Left lung (tissue), 10 donors: Measurements from ENCODE around the gene DVL1. TPM values are rescaled to one million over a fixed set of nuclear protein-coding genes. Genes with fewer than 3 reads are reported as not detected.
A peak's percentile ranks its signal among the peaks of the same experiment; 100 is the strongest.

Source experiments
- ATAC-seq: fragments of 200-7000 bp; cut with Tn5 transposase; one replicate; pipeline ENCODE4 v1.9.1; 2020; ENCODE audit warnings: moderate library complexity
- DNase-seq, 4 donors: peaks; one replicate each; pipeline ENCODE4 v3.0.0-alpha.2; 2013 to 2020
- H3K27ac ChIP-seq, 2 donors: fragments of 200-600 bp; sonication (generic) in 1 of 2; one replicate each; pipeline versions ENCODE4 v1.5.0 to v1.8.0; 2020 to 2021
- H3K27me3 ChIP-seq, 2 donors: fragments of 200-600 bp; sonication (generic) in 1 of 2; one replicate each; pipeline versions ENCODE4 v1.5.0 to v1.8.0; 2020 to 2021
- H3K36me3 ChIP-seq, 2 donors: fragments of 200-600 bp; sonication (generic) in 1 of 2; one replicate each; pipeline versions ENCODE4 v1.5.0 to v1.8.0; 2020 to 2021
- H3K4me1 ChIP-seq, 2 donors: fragments of 200-600 bp; one replicate each; pipeline ENCODE4 v1.8.0; 2021
- H3K4me3 ChIP-seq, 2 donors: fragments of 200-600 bp; sonication (generic) in 1 of 2; one replicate each; pipeline versions ENCODE4 v1.5.0 to v1.8.0; 2020 to 2021; ENCODE audit warnings: mild to moderate bottlenecking in 1 of 2
- H3K9me3 ChIP-seq, 2 donors: fragments of 200-600 bp; sonication (generic) in 1 of 2; one replicate each; pipeline versions ENCODE4 v1.5.0 to v1.8.0; 2020 to 2021
- CTCF ChIP-seq, 2 donors: fragments of 200-600 bp; sonication (generic) in 1 of 2; IDR thresholded peaks; one replicate each; pipeline versions ENCODE4 v1.5.0 to v1.8.0; 2021; ENCODE audit warnings: antibody characterized with exemption in 2 of 2
- intact Hi-C, 2 donors: fragments of 100-400 bp; cut with DNase I; formaldehyde crosslinking; loops; one replicate each; pipeline versions ENCODE4 v1.11.2 to v1.14.2; 2022
- polyA plus RNA-seq, 6 donors: library from polyadenylated mRNA; unstranded; fragments of 120-200 nt; gene quantifications; one replicate each; pipeline ENCODE4 v1.2.1, GENCODE V29; 2013; ENCODE audit not compliant: insufficient read length in 6 of 6
- total RNA-seq, 2 donors: library from RNA; stranded (reverse); fragmentation: NEBNext Ultra II Directional; extraction: Animal tissue kit (Norgen Biotek cat#: 25700); gene quantifications; one replicate each; pipeline ENCODE4 v1.2.1, GENCODE V29; 2021
- donor health status: DM: no; HTN: yes; CAD: no.
- donor health status: DM: no; HTN: no; CAD: no.

The DVL1 gene
- total and polyA plus RNA-seq, 8 donors, result 20.6 to 81.2 (median 30.4) TPM

- H3K4me3 ChIP-seq, result peak overlapping the region; percentile 80 to 96
- peak overlapping the region in 1 of 2 donors; percentile 93 for H3K27ac ChIP-seq
- no peak for TF ChIP-seq CTCF (IDR thresholded peaks at IDR 0.05)
- intact Hi-C loops, result no loop called here
- DNase-seq, result peak in 1 of 4 donors; percentile 76
- H3K9me3 ChIP-seq, result no peaks in the 10 kb centered on the region
- no peaks in the 10 kb centered on the region for H3K27me3 ChIP-seq
- ATAC-seq, result no peak
- H3K36me3 ChIP-seq, result peaks cover 0 to 14% of the 10 kb centered on the region in 2 donors
- peaks cover 18 to 46% of the 10 kb centered on the region in 2 donors for H3K4me1 ChIP-seq
Observed at GRCh38 chr1:1373815-1374588, 24.8 kb upstream of the DVL1 start.

- DNase-seq, result peak in 1 of 4 donors; percentile 71
- Histone ChIP-seq H3K36me3 (peaks cover 0 to 14% of the 10 kb centered on the region in 2 donors), H3K27ac (no peak overlapping the region), H3K4me1 (peaks cover 18 to 46% of the 10 kb centered on the region in 2 donors), H3K4me3 (peak overlapping the region in 1 of 2 donors; percentile 80), H3K9me3 (no peaks in the 10 kb centered on the region), H3K27me3 (no peaks in the 10 kb centered on the region)
- intact Hi-C loops, result no loop called here
- ATAC-seq, result no peak
- no peak for TF ChIP-seq CTCF (IDR thresholded peaks at IDR 0.05)
Observed at GRCh38 chr1:1373051-1373814, 24.0 kb upstream of the DVL1 start.

- H3K4me3 ChIP-seq, result no peak overlapping the region
- intact Hi-C loops, result no loop called here
- ATAC-seq (peak; percentile 56), DNase-seq (peak in 2 of 4 donors; percentile 68 to 94)
- peaks cover 0 to 3% of the 10 kb centered on the region in 2 donors for H3K9me3 ChIP-seq
- H3K27ac ChIP-seq, result no peak overlapping the region
- H3K36me3 ChIP-seq, result peaks cover 0 to 14% of the 10 kb centered on the region in 2 donors
- peaks cover 18 to 46% of the 10 kb centered on the region in 2 donors for H3K4me1 ChIP-seq
- TF ChIP-seq CTCF (IDR thresholded peaks at IDR 0.05), result peak; percentile 91 to 93
- no peaks in the 10 kb centered on the region for H3K27me3 ChIP-seq
Observed at GRCh38 chr1:1371746-1372711, 22.8 kb upstream of the DVL1 start.

- peaks cover 0 to 14% of the 10 kb centered on the region in 2 donors for H3K36me3 ChIP-seq
- no peaks in the 10 kb centered on the region for H3K27me3 ChIP-seq
- H3K27ac ChIP-seq, result no peak overlapping the region
- peak in 1 of 4 donors; percentile 70 for DNase-seq
- no peak overlapping the region for H3K4me3 ChIP-seq
- intact Hi-C loops, result no loop called here
- H3K4me1 ChIP-seq, result peaks cover 18 to 46% of the 10 kb centered on the region in 2 donors
- TF ChIP-seq CTCF (IDR thresholded peaks at IDR 0.05), result no peak
- ATAC-seq, result no peak
- peaks cover 0 to 3% of the 10 kb centered on the region in 2 donors for H3K9me3 ChIP-seq
Observed at GRCh38 chr1:1371364-1371745, 22.1 kb upstream of the DVL1 start.
